Peyer's patch (tissue), 4 donors: Measurements from ENCODE around the gene FOLH1.
"Not testable (repeated sequence)": the region's sequence is repeated elsewhere in the genome, so short reads cannot be mapped to it uniquely, and the experiment has no call there.

ENCODE experiments used
- CTCF ChIP-seq, 6 experiments: fragments of 450-650 bp in 4 of 6; fragments of 200-600 bp in 2 of 6; sonication (generic) in 1 of 6; IDR thresholded peaks; one replicate each; pipeline ENCODE4 v1.5.1; 2017 to 2019; ENCODE audit warnings: antibody characterized with exemption in 6 of 6, mild to moderate bottlenecking in 3 of 6, moderate library complexity in 1 of 6
- POLR2A ChIP-seq, 2 donors: fragments of 450-650 bp; IDR thresholded peaks; one replicate each; pipeline ENCODE4 v1.5.1; 2017; ENCODE audit warnings: antibody characterized with exemption in 2 of 2, mild to moderate bottlenecking in 2 of 2, moderate library complexity in 2 of 2

GRCh38 chr11:49185597-49185996 lies 22.8 kb downstream of the FOLH1 start:
- not testable (repeated sequence) for TF ChIP-seq CTCF, POLR2A (IDR thresholded peaks at IDR 0.05)
